GM10248 (cell line): ENCODE results near the gene GHRHR.
A peak's percentile ranks its signal among the peaks of the same experiment; 100 is the strongest.

Source experiments
- CTCF ChIA-PET: fragments of 300-600 bp; sonication (Branson Sonifier 250); formaldehyde crosslinking; extraction: SDS; loops from one replicate; lab custom pipeline; 2021; ENCODE audit warnings: antibody characterized with exemption; lab: Yijun Ruan, JAX
- POLR2A ChIA-PET: fragments of 350-650 bp; sonication (Branson Sonifier 250); formaldehyde crosslinking; extraction: SDS; loops from one replicate; lab custom pipeline; 2020; ENCODE audit warnings: antibody characterized with exemption; lab: Yijun Ruan, JAX
- DNase-seq: peaks from one replicate; pipeline ENCODE4 v3.0.0; 2012; ENCODE audit errors: extremely low spot score
- CTCF ChIP-seq: IDR thresholded peaks from 2 replicates; pipeline ENCODE4 v1.5.1; 2012; ENCODE audit warnings: mild to moderate bottlenecking, low read depth; ENCODE audit errors: extremely low read depth, missing control alignments, control extremely low read depth

GHRHR gene

GRCh38 chr7:30926313-30926712 lies 37.4 kb upstream of the GHRHR start:
- ChIA-PET POLR2A (no interaction called here), CTCF (interaction anchor here (1.7 kb wide), 1 partner anchor 12 kb away, joined by 6 read pairs; no protein-coding TSS in a partner anchor)
- no peak for TF ChIP-seq CTCF
- no peak for DNase-seq

GRCh38 chr7:30927040-30927439 lies 36.7 kb upstream of the GHRHR start:
- no peak for DNase-seq
- ChIA-PET POLR2A (no interaction called here), CTCF (interaction anchor here (1.7 kb wide), 1 partner anchor 11 kb away, joined by 6 read pairs; no protein-coding TSS in a partner anchor)
- no peak for TF ChIP-seq CTCF

GRCh38 chr7:30927559-30927958 lies 36.2 kb upstream of the GHRHR start:
- ChIA-PET POLR2A (no interaction called here), CTCF (interaction anchor here (1.7 kb wide), 1 partner anchor 11 kb away, joined by 6 read pairs; no protein-coding TSS in a partner anchor)
- DNase-seq = no peak
- no peak for TF ChIP-seq CTCF

DNA sequence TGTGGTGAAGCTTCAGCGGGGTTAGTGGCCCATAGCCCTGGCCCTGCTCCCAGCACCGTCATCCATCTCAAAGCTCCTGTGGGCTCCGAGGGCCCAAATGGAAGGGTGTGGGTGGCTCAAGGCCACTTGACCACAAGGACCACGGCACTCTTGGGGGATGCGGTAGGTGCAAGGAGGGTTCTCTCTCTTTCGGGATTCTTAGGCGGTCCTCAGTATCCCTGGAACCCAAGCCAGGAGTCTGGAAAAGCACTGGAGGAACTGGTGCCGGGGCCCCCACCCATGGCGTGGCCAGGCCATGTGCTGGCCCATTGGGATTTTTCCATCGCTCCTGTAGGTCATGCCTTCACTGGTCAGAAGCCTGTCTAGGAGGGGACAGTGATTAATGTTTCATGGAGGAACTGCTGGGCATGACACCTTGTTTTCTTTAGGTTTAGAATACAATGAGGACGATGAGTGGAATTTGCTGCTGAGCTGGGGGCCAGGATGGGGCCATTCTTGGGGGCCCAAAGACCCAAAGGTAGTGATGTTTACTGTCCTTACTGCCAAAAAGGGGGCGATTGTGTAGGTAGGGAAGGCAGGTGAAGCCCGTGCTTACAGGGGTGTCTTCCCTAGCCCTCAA lies 35.4 kb upstream of the GHRHR start:
- TF ChIP-seq CTCF = no peak
- DNase-seq = peak; percentile 8
- ChIA-PET POLR2A (no interaction called here), CTCF (interaction anchor here (1.3 to 4.2 kb wide), 2 partner anchors 9 to 11 kb away, joined by 4 to 24 read pairs; no protein-coding TSS in a partner anchor)

DNA sequence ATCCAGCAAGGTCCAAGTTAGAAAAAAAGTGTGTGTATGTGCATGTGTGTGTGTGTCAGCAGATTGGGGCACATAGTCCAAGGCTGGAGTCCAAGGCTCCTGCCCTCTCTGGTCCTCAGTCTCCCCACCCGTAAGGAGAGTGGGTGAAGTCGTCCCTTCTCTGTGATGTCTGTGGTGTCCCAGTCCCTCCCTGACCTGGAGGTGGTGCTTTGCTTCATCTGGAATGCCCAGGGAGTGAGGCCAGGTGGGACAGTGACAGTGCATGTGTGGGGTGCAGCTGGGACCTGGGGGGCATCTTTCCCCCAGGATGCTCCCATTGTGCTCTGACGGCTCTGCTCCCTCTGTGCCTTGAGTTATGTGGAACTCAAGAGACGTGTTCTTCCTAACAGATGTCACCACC lies 34.1 kb upstream of the GHRHR start:
- DNase-seq = peak; percentile 2
- CTCF ChIA-PET = interaction anchor here (0.7 to 4.2 kb wide), 5 partner anchors 9 to 205 kb away, joined by 3 to 24 read pairs (median 4); no protein-coding TSS in a partner anchor
- POLR2A ChIA-PET = no interaction called here
- no peak for TF ChIP-seq CTCF

DNA sequence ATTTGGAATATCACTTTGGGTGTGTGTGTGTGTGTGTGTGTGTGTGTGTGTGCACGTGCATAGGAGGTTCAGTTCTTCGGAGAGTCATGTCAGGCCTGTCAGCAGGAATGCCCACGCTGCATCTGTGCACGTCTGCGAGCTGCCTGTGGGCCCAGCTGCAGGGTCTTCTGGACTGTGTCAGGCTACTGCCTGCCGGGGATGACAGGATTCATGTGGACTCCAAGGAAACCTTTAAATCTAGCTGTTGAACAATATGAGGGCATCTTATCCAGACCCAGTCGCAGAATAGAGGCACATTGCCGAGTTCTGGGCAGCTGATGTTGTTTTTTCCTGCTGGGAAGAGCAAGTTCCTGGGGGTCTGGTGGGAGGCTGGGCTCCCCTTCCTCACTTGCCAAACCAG lies 33.1 kb upstream of the GHRHR start:
- ChIA-PET CTCF (interaction anchor here (0.7 to 4.2 kb wide), 6 partner anchors 8 to 204 kb away, joined by 3 to 24 read pairs (median 4); no protein-coding TSS in a partner anchor), POLR2A (no interaction called here)
- no peak for TF ChIP-seq CTCF
- DNase-seq = no peak
